NCI-H1436 (cell line): ENCODE results near the gene GARNL3.

Experiments used
- DNase-seq: peaks from one replicate; lab custom pipeline; 2025; lab: John Stamatoyannopoulos, UW

GARNL3 gene

DNA sequence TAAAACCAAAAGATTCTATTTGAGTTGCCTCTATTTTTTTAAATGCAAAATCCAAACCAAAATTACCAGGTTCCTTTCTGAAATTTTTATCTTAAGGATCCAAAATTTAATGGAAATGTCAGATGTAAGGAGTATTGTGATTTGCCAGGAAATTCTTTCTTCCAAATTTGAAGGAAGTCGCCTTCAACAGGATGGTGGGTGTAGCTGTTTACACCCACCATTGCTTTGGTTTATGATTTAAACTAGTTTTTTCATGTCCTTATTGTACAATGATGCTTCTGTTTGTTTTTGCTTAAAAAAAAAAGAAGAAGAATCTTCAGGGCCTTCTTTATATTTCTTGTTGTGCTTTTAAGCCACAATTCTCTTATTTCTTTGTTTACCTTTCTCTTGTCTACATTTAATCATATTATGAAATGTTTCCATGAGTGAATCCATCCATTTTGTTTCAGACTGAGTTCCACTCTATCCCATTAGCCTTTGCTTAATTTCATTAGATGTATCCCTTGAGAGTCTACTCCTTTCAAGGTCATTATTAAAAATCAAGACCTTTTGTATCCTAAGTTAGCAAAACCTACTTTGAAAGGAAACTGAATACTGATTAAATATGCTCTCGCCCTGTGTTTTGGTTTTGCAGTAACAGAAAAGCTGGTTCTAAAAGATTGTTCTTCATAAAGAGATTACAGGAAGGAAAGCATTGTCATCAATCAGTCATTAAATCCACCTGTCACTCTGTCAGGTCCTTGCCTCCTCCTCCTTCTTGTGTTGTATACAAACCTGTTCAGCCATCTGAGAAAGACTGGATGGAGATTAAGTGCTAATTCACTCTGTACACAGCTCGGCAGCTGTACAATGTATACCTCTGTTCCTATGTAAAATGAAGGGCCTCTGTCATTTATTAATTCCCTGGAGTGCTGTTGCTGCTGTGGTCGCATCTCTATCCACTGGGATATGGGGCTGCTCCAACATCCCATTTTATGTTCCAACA lies 86.9 kb downstream of the GARNL3 start:
- peak; percentile 34 for DNase-seq

DNA sequence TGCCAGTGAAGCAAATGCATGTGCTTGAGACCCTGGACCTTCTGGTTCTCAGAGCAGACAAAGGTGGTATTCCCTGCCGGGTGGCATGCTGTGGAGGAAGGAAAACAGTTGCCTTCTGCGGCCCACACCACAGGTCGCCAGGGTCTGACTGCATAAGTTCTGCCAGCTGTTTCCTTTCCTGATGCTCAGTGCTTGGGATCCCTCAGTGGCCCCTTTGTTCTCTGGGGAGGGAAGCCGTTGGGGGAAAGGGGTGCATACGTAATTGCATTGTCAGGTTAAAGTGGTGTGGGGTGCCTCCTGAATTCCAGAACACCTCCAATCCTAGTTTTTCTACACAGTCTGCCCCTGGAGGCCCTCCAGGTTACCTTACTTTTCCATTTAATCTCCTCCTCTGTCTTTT lies 89.3 kb downstream of the GARNL3 start:
- no peak for DNase-seq

DNA sequence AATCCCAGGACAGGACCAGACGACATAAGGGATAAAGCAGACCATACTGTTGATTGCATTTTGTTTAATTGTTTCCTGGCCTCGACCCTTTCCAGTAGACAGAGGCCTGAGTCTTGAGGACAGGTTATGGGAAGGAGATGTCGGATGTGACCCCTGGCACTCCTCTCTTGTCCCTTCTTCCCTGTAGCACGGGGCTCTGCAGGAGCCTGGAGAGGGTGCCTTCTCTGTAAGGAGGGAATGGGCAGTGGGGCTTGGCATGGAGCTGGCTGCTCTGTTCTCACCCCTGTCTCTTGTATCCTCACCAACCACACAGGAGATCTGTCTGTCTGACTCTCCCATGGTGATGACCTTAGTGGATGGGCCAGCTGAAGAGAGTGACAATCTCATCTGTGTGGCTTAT lies 92.3 kb downstream of the GARNL3 start:
- DNase-seq = no peak

DNA sequence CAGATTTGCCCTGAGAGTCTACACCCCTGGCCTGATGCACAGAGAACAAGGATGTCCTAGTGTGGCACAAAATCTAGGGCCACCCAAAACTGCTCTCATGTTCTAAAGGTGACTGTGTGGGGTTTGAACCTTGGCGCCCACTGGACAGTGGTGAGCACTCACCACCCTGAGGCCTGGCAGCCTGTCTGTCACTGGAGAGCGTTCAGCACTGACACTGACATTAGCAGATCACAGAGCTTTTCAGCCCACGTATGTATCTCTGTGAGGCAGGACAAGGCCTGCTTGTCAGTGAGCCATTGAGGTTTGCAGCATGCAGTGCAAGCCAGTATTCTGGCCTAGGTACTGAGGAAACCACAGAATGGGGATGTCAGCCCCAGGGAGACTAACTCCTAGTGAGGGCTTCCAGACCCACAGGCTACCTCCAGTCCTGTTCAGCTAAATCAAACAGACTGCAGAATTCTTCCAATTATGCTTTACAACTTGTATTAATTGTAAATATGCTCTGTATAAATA lies 93.5 kb downstream of the GARNL3 start:
- DNase-seq = no peak

DNA sequence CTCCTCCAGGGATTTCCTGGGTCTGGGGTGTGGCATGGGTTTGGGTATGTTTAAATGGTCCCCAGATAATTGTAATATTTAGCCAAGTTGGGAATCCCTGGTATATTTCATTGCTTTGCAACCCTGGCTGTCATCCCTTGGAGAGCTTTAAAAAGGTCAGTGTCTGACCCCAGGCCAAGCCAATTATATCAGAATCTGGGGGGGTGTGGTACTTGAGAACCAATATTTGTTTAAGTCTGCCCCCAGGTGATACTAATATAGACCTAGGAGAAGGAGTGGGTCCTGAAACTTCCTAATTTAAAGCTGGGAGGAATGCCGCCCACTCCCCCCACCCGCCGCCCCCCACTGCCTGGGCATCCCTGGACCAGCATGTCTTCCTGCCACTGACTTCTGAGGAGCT lies 94.2 kb downstream of the GARNL3 start:
- no peak for DNase-seq

DNA sequence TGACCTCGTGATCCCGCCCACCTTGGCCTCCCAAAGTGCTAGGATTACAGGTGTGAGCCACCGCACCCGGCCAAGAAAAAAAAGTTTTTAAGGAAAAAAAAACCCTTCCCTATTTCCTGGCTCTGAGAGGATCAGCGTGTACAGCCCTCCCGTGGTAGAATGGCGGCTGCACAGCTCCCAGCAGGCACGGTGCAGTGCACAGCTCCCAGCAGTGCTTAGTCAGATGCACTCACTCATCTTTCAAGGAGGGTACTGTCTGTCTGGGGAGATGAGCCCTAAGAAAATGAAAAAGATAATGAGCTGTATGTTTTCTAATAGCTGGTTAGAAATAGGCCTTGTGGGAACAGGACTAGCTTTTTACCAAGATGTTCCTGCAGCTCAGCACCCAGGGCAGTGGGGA lies 95.7 kb downstream of the GARNL3 start:
- no peak for DNase-seq

DNA sequence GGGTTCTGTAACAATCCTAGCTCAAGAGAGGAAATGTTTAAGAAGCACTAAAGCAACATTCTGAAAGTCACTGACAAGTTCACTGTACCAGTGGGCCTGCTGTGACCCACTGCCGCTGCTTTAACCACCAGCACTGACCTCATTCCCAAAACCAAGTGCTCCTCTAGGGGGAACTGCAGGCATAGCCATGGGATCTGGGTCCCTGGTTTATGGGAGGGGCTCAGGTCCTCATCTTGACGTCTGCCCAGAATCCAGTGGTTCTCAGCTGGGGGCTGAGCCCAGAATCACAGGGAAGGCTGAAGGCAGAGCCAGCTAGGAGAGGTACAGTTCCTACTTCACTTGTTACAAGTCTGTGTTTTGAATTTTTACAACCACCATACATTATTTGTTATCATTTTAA lies 96.3 kb downstream of the GARNL3 start:
- no peak for DNase-seq

DNA sequence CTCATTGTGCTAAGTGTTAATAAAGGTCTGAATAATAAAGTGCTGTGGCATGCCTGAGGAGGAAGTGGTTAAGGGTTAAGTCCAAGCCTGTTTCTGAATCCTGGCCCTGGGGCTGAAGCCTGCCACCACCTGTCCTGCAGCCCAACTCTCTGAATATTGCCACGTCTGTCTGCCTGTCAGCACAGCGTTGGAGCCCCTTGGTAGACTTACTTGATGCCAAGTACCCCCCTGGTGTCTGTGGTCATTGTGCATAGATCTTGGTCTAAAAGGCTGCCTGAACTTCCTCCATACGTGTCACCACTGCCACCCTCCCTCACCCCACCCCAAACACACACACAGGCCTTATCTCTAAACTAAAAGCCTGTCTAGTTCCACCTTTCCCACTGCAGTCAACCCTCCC lies 97.0 kb downstream of the GARNL3 start:
- DNase-seq = no peak

DNA sequence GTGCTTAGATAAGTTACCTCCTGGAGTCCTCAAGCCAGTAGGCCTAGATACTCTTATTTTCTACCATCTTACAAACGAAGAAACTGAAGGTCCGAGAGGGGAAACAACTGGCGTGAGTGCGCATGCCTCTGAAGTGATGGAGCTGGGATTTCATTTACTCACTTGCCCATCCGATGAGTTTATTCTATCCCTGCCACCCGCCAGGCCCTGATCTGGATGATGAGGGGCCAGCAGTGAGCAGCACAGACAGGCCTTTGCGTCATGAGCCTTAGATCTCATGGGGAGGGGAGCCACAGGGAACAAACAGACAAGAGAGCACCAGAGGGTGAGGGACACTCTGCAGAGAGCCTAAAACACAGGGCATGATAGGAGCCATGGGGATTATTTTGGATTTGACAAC lies 98.3 kb downstream of the GARNL3 start:
- DNase-seq = no peak

DNA sequence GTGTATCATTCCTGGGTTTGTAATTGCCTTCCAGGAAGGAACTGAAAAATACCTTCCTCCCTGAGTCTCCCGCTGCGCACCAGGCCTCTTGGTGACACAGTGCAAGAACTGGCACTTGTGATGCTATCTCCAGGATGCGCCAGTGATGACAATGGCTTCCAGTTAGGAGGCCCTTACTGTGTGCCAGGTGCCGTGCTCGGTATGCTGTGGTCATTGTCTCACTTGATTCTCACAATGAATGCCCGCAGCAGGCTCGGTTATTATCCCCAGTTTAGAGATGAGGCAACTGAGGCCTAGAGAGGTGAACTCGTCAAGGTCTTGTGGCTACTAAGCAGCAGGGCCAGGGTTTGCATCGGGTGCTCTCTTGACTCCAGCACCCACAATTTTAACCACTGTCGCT lies 100.9 kb downstream of the GARNL3 start:
- DNase-seq = no peak

DNA sequence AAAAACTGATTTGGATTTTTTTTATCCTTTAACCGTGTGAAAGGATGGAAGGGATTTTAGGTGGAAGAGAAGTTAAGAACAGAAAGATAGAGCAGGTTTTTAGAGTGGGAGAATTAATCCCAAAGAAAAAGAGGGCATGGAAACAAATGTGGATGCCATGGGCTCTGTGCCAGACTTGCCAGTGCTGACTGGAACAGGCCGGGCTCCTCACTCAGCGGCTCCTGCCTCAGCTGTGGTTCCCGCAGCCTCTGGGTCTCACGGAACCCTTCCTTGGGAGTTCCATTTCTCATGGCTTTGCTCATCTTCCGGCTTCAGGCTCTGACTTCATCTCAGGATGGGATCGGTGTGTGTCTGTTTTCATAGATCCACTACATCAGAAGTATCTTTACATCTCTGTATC lies 102.0 kb downstream of the GARNL3 start:
- no peak for DNase-seq

DNA sequence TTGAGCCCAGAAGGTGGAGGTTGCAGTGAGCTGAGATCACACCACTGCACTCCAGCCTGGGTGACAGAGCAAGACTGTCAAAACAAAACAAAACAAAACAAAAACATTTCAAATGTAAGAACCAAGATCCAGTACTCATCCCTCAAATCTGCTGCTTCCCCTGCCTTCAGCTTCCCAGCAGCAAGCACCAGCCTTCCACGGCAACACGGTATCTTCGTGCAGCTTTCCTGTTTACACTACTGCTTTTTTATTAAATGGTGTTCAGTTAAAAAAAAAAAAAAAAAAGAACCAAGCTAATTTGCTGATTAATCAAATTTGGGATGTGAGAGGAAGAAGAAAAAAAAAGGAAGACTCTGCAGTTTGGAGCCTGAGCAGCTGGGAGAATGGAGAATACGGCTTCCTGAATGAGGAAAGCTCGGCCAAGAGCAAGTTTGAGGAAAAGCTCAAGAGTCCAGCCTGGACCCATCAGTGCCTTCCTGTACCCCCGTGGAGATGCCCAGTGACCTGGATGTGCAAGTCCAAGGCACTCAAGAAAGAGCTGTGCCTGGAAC lies 104.4 kb downstream of the GARNL3 start:
- no peak for DNase-seq

DNA sequence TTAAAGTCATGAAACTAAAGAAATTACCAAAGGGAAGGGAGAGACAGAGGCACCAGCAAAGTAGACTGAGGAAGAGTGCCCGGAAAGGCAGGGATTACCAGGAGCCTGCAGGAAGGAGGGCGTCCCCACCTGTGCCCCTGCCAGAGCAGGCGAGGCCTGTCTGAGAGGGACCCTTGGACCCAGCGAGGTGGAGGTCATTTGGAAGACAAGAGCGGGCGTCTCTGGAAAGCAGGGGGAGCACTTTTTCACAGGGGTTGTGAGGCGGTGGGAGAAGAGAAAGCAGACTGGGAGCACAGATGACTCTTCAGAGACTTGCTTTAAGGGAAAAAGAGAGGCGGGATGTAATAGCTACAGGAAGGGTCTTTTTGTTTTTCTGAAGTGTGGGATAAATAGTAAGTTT lies 104.9 kb downstream of the GARNL3 start:
- no peak for DNase-seq

DNA sequence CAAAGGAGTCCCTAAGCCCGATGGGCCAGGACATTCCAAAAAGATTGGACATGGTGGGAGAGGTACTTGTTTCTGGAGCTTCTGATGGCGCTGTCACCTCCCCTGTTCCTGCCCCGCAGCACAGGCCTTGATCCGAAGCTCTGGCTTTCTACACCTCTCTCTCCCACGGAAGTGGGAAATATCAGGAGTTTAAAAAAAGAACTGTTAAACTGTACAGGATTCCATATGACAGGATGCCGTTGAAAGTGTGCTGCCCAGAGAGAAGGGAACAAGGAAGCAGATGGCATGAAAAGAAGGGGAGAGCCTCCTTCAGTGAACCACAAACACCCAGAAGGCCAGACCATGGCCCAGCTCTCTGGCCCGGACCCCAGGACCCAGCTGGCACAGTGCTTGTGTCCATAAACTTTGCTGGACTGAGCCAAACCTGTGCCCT lies 105.6 kb downstream of the GARNL3 start:
- no peak for DNase-seq

DNA sequence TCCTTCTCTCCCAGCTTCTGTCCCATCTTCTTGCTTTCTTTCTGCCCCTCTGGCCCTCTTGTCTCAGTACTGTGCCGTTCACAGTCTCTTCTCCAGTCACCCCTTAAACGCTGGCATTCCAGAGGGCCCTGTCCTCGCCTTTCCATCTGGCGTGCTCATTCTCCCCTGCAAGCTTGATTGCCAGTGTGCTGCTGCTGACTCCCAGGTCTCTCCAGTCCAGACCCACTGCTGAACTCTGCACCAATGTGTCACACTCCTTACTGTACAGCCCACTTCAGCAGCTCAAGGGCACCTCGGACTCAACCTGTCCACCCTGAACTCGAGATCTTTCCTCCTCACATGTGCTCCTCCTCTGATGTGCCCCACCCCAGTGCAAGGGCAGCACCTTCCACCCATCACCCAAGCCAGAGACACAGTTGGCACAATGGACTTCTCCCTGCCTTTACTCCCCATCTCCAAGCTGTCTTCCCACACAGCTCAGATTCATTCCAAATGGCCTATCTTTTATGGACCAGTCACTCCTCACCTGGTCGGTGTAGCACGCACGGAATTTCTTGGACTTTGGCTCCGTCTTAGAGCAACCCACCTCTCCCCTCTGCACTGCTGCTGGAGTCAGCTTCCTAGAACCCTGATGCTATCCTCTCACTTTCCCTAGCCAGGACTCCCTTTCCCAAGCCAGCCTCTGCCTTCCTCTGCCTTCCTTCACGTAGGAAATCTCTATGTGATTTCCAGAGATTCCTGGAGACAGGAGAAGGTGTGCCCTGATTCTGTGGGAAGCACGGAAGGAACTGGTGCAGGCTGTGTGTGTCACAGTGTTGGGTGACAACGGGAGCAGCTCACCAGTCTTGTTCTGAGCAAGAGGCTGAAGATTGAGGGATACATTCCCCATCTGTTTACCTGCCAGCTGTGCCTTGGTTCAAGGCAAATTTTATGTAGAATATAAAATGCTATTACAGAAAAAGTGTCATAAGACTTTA lies 106.4 kb downstream of the GARNL3 start:
- DNase-seq = no peak

DNA sequence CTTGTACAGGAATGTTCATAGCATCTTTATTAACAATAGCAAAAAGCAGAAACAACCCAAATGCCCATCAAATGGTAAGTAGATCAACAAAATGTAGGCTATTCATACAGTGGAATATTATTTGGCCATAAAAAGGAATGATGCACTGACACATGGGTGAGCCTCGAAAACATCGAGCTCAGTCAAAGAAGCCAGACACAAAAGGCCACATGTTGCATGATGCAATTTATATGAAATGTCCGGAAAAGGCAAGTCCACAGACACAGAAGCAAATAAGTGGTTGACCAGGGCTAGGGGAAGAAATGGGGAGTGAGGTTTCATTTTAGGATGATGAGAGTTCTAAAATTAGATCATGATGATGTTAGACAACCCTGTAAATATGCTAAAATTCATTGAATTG lies 115.9 kb downstream of the GARNL3 start:
- no peak for DNase-seq

DNA sequence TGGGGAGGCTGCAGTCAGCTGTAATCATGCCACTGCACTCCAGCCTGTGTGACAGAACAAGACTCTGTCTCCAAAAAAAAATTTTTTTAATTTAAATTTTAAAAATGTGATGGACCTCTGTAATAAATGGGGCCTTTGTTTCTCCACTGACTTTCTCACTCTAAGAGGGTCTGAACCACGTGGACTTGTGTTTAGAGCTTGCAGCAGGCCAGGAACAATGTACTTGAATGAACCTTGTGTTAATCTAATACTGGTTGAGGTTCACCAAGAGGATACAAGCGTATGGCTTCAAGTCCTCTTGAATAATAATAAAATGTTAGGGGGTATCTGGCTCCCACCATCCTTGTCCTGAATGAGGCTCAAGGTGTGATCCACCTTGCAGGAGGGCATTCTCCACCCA lies 118.0 kb downstream of the GARNL3 start:
- no peak for DNase-seq

DNA sequence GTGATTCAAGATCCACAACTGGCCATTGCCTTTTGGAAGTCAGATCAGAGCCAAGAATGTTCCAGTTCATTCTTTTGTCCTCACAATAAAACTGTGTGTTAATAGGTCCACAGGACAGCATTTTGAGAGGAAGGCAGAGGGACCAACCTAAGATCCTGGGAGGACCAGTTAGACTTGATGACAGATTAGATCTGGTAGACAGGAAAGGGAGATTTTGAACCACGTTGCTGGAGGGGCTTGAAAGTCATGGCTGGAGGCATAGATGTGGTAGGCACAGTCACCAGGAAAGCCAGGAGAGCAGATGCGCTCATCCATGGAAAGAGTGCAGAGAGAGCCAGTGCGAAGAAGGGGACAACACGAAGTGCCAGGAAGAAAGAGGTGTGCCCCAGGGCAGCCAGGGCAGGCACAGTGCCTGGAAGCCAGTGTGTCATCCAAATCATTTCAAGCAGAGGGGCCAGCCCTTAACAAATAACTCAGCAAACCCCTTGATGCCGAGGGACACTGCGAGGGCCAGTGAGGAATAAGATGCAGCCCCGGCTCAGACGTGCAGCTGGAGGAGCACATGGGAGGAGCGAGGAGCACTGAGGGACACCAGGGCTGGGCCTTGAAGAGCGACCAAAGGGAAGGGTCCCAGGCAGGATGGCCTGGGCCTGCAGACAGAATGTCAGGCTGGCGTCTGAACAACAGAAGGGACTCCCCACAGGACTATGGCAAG lies 119.6 kb downstream of the GARNL3 start:
- no peak for DNase-seq

DNA sequence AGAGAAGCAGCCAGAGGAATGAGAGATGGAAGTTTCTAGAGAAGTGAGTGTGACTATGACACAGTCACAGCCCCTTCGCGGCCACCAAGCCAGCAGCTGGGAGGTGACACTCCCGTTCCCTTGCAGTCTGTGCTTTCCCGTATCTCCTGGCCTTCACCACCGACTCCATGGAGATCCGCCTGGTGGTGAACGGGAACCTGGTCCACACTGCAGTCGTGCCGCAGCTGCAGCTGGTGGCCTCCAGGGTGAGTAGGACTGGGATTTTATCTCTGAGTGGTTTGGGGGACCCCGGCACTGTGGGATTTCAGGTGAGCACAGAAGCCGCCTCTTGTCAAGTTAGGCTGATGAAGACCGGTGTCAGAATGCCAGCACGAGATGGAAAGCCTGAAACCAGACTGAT lies 120.3 kb downstream of the GARNL3 start:
- no peak for DNase-seq

DNA sequence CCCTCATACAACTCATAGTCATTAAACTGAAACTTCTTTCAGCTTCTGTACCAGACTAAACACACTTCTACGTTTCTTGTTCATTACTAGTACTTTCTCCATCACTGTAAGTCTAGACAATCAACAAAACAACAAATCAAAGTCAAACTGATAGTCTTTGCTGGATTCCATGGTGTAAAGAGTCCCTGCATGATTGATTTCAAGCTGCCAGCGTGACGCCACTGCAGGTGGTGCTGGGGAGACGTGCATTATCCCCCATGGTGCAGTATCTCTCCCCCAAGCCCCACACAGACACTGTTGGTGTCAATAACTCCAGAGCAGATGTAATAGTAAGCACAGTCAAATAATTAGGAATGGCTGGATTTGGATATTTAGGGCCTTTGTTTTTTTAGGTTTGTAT lies 121.7 kb downstream of the GARNL3 start:
- no peak for DNase-seq

DNA sequence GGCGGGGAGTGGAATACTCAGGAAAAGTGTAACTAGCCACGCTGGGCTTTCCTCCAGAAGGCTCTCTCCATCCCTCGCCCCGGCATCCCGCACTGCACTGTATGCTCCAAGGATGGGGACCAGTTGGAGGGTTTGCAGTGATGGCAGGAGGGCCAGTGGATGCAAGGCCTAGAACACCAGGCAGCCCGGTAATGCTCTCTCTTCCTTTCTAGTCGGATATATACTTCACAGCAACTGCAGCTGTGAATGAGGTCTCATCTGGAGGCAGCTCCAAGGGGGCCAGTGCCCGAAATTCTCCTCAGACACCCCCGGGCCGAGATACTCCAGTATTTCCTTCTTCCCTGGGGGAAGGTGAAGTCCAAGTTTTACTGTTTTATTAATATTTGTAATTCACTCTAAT lies 122.4 kb downstream of the GARNL3 start:
- no peak for DNase-seq
